Activated naive CD8-positive, alpha-beta T cell treated with anti-CD3 and anti-CD28 coated beads, Interleukin-2, amount 50 U/mL, for 16 hours (primary cell): ENCODE data around the gene SH3PXD2A.
"Not testable (repeated sequence)": the region's sequence is repeated elsewhere in the genome, so short reads cannot be mapped to it uniquely, and the experiment has no call there.

Experiments used
- DNase-seq: peaks from one replicate; pipeline ENCODE4 v3.0.0-alpha.2; 2020; ENCODE audit warnings: low read depth, low spot score

Gene SH3PXD2A

GRCh38 chr10:103792547-103792946 is 62.8 kb downstream of the SH3PXD2A start:
- no peak for DNase-seq

DNA sequence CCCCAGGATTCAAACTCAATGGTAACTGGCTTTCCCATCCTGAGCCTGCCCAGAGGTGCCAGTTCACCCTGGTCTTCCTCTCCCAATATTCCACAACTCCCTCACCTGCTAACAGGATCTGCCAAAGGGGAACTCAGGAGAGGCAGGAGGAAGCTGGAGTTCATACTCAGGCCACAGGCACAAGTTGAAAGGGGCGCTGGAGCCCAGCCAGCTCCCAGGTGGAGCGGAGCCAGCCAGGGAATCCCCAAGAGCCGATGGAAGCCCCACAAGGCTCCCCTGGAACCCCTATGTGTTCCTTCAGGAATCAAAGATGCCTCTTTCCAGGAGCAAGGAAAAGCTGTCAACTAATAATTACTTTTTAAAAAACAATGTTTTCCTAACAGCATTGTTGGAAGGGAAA is 63.5 kb downstream of the SH3PXD2A start:
- no peak for DNase-seq

DNA sequence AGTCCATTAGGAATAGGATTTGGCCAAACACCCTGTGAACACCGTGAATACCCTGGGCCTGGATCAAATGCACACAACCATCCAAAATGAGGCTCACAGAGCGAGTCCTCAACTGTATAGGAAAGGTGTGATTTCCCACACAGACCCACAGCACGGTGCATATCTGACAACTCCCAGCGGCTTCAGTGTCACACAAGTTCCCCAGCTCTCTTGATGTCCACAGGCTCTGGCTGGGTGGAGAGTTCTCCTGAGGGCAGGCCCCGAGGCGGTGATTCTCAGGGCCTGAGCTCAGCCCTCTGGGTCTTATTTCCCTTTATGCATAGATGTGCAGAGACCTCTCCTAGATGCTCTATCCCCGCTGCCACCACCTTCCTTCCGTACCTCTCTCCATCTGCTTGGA is 64.1 kb downstream of the SH3PXD2A start:
- no peak for DNase-seq

DNA sequence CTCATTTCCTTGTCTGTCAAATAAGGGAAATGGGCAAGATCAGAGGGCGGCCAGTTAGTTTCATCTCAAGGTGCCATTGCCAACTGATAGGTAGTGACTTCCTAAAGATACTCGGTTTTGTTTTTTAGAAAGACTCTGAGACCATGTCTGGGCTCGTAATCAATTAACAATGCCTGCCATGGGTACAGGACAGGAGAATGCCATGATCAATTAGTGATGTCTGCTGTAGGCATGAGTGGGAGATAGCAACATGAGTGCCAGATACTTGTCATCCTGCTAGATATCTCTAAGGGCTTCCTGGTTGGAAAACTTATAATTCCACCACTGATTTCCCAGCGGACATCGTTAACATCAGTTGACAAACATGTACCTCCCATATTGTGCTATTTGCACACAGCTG is 64.8 kb downstream of the SH3PXD2A start:
- no peak for DNase-seq

DNA sequence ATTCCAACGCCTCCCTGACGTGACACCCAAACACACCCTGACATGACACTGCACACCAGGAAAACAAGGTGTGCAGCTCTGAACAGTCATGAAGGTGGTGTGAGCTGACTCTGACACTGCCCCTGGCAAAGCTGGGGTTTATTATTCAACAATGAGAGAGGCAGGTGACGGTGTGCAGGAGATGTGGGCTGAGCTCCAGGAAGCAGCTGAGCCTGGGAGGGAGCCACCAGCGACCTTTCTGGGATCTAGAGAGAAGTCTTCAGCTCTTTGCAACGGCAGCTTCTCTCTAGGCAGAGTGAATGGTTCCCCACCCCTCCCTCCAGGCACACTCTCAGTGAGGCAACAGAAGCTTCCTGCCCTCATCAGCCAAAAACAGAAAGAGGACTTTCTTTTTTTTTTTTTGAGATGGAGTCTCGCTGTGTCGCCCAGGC is 65.6 kb downstream of the SH3PXD2A start:
- no peak for DNase-seq

DNA sequence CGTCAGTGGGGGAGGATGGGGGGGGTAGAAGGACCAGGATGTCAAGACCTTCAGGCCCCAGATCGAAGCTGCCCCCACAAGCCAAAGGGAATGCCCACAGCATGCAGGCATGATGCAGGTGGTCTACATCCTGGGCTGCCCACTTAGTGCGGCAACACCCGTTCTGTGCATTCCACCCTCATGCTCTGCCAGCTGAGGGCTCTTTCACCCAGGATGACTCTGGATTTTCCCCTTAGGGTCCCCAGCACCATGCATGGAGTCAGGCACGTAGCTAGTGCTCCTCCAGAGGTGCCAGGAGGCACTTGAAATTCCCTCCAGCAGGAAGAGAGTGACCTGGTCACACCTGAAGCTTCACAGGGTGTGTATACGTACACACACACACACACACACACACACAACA is 66.2 kb downstream of the SH3PXD2A start:
- DNase-seq, result no peak

- DNase-seq, result no peak
These were observed 68.0 kb downstream of the SH3PXD2A start for GRCh38 chr10:103787331-103787730.

DNA sequence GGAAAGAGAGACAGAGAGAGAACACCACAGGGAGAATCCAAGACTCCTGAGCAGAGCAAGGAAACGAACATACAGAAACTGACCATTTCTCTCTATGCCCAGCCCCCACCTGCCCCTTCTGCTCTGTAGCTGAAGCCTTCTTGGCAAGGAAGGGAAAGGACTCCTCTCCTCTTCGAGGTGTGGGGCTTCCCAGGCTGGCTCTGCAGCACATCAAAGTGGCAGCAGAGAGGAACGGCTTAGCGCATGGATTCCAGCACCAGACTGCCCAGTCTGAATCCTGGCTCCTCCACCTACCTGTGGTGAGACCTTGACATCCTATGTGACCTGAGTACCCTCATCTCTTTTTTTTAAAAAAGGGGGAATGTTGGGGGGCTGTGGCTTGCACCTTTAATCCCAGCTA is 69.4 kb downstream of the SH3PXD2A start:
- no peak for DNase-seq

- no peak for DNase-seq
These were observed 70.5 kb downstream of the SH3PXD2A start for GRCh38 chr10:103784723-103785418.

DNA sequence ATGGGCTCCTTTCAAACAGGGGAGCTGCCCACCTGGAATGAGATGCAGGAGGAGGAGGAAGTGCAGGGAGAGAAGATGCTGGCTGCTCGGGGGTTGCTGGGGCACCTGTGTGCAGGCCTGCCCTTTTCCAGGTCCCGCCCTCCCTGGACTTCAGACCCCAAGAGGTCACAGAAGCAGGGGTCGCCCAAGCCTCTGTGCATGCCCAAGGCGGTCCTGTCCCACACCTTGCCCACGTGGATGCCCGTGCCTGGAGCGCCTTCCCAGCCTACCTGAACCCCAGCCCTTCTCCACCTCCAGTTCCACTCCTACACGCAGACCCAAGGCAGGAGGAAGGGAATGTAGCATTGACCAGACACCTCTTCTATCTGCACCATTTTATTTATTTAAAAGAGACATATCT is 71.3 kb downstream of the SH3PXD2A start:
- no peak for DNase-seq

GRCh38 chr10:103783681-103784080 is 71.7 kb downstream of the SH3PXD2A start:
- no peak for DNase-seq

DNA sequence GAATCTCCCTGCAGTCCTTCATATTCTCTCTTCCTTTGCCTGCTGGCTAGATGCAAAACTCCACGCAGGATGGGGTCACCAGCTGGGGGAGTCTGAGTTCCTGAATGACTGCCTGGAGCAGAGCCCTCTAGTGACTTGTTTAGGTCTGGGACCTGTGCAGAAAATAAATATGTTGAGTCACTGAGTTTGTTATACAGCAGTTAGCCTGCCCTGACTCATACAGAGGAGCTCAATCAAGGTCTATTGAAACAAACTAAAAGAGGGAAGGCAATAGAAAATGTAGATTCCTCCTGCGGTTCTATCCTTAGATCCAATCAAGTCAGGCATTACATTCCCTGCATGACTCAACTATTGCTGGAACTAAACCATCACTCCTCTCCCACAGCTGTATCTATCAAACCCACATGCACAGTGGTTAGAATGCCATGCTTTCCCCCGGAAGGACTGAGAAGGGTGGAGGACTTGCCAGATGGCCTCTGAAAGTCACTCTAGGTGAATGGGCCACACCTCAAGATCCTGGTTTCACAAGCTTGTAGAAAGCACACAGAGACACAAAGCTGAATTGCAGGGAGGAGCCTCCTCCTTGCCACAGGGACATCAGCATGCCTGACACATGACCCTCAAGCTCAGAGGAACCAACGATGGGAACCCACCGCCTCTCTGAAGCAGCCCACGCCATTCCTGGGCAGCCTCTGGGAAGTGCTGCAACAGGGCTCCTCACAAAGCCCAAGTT is 73.9 kb downstream of the SH3PXD2A start:
- DNase-seq, result no peak

DNA sequence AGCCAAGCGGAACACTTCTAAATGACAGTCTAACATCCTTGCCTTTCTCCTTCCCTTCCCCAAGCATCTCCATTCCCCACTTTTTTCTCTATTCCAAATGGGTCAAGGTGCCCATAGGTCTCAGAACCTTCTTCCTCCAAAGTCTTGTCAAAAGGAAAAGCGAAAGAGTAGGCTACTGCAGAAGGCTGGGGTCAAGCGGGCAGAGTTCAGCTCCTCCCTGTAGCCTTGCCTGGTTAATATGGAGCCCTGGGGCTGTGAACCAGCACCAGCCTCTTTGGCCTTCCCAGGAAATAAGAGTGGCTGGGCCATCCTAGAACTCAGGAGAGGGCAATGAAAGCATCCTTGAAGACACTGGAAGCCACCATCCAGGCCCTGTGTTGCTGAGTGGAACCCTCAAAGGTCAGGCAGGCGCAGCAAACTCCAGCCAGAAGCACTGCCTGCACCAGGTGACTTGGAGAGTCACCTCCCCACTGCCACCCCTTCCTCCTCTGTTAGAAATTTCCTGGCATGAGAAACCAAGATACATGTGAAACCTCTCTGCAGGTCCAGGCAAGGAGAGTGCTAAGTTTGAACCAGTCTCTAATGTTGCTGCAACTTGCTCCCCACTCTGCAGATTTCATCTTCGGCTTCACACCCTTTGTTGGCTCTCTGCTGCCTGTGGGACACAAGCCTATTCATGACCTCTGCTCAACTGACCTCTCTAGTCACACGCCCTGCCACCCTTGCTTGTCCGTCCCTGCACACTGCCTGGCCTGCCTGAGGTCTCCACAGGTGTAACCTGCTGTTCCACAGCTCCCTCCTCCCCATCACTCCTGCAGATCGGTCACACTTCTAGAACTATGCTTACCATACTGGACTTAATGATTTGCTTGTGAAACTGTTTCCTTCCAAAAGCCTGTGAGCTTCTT is 74.9 kb downstream of the SH3PXD2A start:
- no peak for DNase-seq

DNA sequence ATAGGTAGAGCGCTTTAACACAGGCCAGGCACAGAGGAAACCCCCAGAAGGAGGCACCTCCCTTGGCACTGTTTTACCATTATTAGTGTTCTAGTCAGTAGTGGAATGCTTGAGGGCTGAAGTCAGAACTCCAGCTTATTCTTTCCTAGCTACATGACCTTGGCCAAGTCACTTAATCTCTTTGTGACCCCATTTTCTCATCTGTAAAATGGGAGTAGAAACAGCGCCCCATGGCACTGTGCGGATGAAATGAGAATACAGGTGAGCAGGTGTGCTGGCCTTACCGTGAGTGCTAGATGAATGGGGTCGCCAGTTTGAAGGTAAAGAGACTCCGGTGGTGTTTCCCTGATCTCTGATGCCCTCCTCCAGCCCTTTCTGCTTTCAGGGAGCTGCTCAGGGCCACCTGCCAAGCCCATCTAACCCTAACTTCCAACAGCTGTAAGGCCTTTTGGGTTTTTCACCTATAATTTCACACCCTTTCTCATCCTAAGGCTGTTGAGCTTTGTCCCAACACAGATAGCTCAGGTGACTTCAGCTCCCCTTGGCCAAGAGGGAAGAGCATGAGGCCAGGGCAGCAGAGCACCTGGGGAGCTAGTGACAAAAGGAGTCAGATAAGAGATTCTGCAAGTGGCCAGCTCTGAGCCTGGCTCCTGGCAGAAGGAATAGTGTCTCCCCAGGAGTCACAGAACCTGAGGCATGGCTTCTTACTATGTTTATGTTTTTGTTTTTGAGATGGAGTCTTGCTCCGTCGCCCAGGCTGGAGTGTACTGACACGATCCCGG is 76.8 kb downstream of the SH3PXD2A start:
- no peak for DNase-seq

- no peak for DNase-seq
These were observed 78.3 kb downstream of the SH3PXD2A start for GRCh38 chr10:103776878-103777591.

DNA sequence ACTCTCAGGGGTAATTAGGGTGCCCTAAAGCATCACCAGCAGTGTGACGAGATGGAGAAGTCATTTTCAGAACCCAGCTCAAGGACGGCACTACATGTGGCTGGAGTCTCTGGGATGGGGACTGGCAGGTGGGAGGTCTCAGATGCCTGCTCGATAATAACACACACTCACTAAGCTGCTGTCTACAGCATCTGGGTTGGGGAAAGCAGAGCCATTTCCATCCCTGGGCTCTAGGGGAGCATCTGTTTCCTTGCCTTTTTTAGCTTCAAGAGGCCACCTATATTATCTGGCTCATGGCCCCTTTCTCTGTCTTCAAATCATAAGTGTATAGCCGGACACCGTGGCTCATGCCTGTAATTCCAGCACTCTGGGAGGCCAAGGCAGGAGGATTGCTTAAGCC is 79.6 kb downstream of the SH3PXD2A start:
- DNase-seq, result no peak

DNA sequence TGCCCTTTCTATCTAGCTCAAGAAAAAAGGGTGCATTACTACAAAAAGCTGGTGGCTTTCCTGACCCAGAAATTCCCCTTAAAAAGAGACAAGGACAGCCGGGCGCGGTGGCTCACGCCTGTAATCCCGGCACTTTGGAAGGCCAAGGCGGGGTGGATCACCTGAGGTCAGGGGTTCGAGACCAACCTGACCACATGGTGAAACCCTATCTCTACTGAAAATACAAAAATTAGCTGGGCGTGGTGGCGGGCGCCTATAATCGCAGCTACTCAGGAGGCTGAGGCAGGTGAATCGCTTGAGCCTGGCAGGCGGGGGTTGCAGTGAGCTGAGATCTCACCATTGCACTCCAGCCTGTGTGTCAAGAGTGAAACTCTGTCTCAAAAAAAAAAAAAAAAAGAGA is 82.5 kb downstream of the SH3PXD2A start:
- not testable (repeated sequence) for DNase-seq

- no peak for DNase-seq
These were observed 83.1 kb downstream of the SH3PXD2A start for GRCh38 chr10:103772096-103772845.

DNA sequence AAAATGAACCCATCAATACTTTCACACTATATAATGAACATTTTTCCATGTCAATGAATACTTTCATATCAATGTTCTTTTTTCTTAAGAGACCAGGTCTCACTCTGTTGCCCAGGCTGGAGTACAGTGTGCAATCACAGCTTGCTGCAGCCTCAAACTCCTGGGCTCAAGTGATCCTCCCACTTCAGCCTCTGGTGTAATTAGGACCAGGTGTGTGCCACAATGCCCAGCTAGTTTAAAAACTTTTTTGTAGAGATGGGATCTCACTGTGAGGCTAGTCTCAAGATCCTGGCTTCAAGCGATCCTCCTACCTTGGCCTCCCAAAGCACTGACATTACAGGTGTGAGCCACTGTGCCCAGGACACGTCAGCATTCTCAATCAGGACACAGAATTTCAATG is 85.2 kb downstream of the SH3PXD2A start:
- DNase-seq, result no peak

- DNase-seq, result no peak
These were observed 86.2 kb downstream of the SH3PXD2A start for GRCh38 chr10:103769176-103769575.
